ENCODE measurements around the gene WNT4. TPM values are rescaled to one million over a fixed set of nuclear protein-coding genes. Genes with fewer than 3 reads are reported as not detected.

The WNT4 gene
- total and polyA plus RNA-seq, 9 of the 15 experiments (the other 6 are each of a cell fraction or from before 2014, with no cell fraction given), result 0.01 TPM; not detected in 8

DNA sequence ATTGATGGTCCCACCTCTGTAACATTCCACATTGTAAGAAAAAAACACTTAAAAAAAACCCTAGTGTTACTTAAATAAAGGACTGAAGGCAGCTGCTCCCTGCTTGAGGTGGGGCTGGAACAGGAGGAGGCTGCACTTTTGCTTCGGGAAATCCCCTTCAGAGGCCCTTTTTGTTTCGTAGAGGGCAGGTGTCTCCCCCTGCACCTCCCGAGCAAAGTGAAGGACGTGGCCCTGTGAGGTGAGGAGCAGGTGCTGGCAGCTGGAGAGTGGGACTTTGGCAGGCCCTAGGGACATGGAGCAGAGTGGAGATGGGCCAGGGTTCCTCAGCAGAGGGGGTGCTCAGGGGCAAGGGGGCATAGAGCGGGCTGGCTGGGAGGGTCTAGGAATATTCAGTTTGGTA lies 33.4 kb upstream of the WNT4 start:
- BruUV-seq (replicated peaks), result no TSS peak

DNA sequence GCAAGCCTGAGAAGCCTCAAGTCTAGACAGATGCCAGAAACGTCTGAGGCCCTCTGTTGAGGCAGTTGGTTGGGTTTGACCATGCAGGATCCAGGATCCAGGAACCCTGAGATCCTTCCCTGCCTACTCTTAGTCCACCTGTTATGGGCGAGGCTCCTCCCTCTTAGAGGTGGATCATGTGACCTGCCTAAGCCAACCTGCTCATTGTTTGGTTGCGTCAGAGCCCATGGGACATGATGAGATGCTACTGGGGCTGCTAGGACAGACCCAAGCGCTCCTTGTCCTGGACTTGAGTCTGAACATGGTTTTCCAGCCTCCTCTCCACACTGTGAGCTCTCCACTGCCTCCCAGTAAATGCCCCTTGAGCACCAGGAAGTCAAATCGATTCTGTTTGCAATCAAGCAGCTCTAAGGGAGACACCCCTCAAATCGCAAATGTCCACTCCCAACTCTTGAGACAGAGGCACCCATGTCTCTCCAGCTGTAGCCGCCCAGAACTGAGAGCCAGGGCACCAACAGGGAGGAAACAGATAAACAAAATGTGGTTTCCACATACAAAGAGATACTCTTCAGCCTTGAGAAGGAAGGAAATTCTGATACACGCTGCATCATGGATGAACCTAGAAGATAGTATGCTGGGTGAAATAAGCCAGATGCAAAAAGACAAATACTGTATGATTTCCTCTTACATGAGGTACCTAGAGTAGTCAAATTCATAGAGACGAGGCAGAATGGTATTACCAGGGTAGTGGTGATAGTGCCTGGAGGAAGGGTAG lies 31.7 kb upstream of the WNT4 start:
- FAIRE-seq, result peak; percentile 15
- no peak for TF ChIP-seq BHLHE40 (IDR thresholded peaks at IDR 0.05; ENCODE audit: low read length)
- peak; percentile 84 for TF ChIP-seq USF2 (CRISPR knock-in tag; IDR thresholded peaks at IDR 0.05)
- peak; percentile 68 for TF ChIP-seq ATF3 (IDR thresholded peaks at IDR 0.05)
- TF ChIP-seq ATF3 (CRISPR knock-in tag; conservative IDR thresholded peaks at IDR 0.05), result no peak
- TF ChIP-seq CEBPG (CRISPR knock-in tag; IDR thresholded peaks at IDR 0.05), result peak; percentile 81
- peak in 1 of 2 experiments; percentile 53; a peak in 2 of 4 replicates for TF ChIP-seq CEBPG (tag; conservative IDR thresholded peaks at IDR 0.05 in 1 of 2, IDR thresholded peaks at IDR 0.05 in 1 of 2)
- TF ChIP-seq TFE3 (CRISPR knock-in tag; IDR thresholded peaks at IDR 0.05), result peak; percentile 86
- TF ChIP-seq L3MBTL2 (IDR thresholded peaks at IDR 0.05), result 0 out of 2 replicates have a peak, but pooled peaks have one; percentile 25
- TF ChIP-seq ZKSCAN3 (CRISPR knock-in tag; IDR thresholded peaks at IDR 0.05), result no peak

More for the DNA sequence above, 33.4 kb upstream of the WNT4 start:
- H3K4me3 ChIP-seq, result no peak overlapping the region
- peaks cover 3 to 5% of the 10 kb centered on the region in 2 experiments; a peak in 4 of 5 replicates for H3K4me1 ChIP-seq (replicated peaks in 1 of 2; ENCODE audit: control insufficient read depth in 2 of 2, insufficient read depth in 2 of 2, low read length in 2 of 2)
- peaks cover 3 to 18% of the 10 kb centered on the region in 2 experiments; a peak in 4 of 5 replicates for H3K27me3 ChIP-seq (ENCODE audit: control insufficient read depth in 2 of 2, insufficient read depth in 2 of 2, low read length in 2 of 2)
- ATAC-seq (no peak), FAIRE-seq (no peak), DNase-seq (ENCODE audit: extremely low read depth in 1 of 4, low spot score in 3 of 4) (no peak)
- H2AFZ ChIP-seq (ENCODE audit: low read depth, low read length), result no peak overlapping the region
- no peak overlapping the region for H3K4me2 ChIP-seq (ENCODE audit: insufficient read depth, low read length)
- H3K9me1 ChIP-seq (ENCODE audit: control insufficient read depth, insufficient read depth, low read length), result no peaks in the 10 kb centered on the region
- H3K36me3 ChIP-seq (ENCODE audit: control insufficient read depth, insufficient read depth, low read length), result no peaks in the 10 kb centered on the region
- intact Hi-C loops (cut with micrococcal nuclease), result no loop called here
- H3K27ac ChIP-seq (ENCODE audit: extremely low read depth, low read depth, low read length), result no peak overlapping the region
- H3K79me2 ChIP-seq (ENCODE audit: control insufficient read depth, insufficient read depth, low read length), result no peaks in the 10 kb centered on the region
- H3K9me3 ChIP-seq (replicated peaks; ENCODE audit: control insufficient read depth, insufficient read depth, low read depth, low read length), result no peaks in the 10 kb centered on the region
- 6% methylated on average over 5 of the region's 5 CpGs for WGBS (ENCODE audit: insufficient coverage, low coverage, missing lambda C conversion rate)
- in situ Hi-C loops (cut with MboI), result no loop called here
- no peak for TF ChIP-seq NFATC3 (IDR thresholded peaks at IDR 0.05)
- POLR2A ChIA-PET, result interaction anchor here (0.6 kb wide), 1 partner anchor 25 kb away, joined by 3 read pairs; no protein-coding TSS in a partner anchor
- CTCF ChIA-PET (ENCODE audit: low intra/inter-chr PET ratio), result no interaction called here
- H3K9ac ChIP-seq (ENCODE audit: insufficient read depth in 1 of 2, low read depth in 2 of 2, low read length in 2 of 2), result no peak overlapping the region
- no peaks in the 10 kb centered on the region for H4K20me1 ChIP-seq (replicated peaks; ENCODE audit: control insufficient read depth, insufficient read depth, low read length)

More for the DNA sequence above, 31.7 kb upstream of the WNT4 start:
- Histone ChIP-seq H2AFZ (ENCODE audit: low read depth, low read length) (0 out of 2 replicates have a peak overlapping the region, but pooled peaks have one; percentile 47), H3K36me3 (ENCODE audit: control insufficient read depth, insufficient read depth, low read length) (no peaks in the 10 kb centered on the region), H3K79me2 (ENCODE audit: control insufficient read depth, insufficient read depth, low read length) (no peaks in the 10 kb centered on the region), H3K9me3 (replicated peaks; ENCODE audit: control insufficient read depth, insufficient read depth, low read depth, low read length) (no peaks in the 10 kb centered on the region), H3K4me1 (replicated peaks in 1 of 2; ENCODE audit: control insufficient read depth in 2 of 2, insufficient read depth in 2 of 2, low read length in 2 of 2) (peaks cover 3 to 5% of the 10 kb centered on the region in 2 experiments; a peak in 4 of 5 replicates), H3K4me3 (no peak overlapping the region), H4K20me1 (replicated peaks; ENCODE audit: control insufficient read depth, insufficient read depth, low read length) (no peaks in the 10 kb centered on the region), H3K9me1 (ENCODE audit: control insufficient read depth, insufficient read depth, low read length) (no peaks in the 10 kb centered on the region), H3K27ac (ENCODE audit: extremely low read depth, low read depth, low read length) (no peak overlapping the region), H3K4me2 (ENCODE audit: insufficient read depth, low read length) (peak overlapping the region; percentile 35), H3K9ac (ENCODE audit: insufficient read depth in 1 of 2, low read depth in 2 of 2, low read length in 2 of 2) (no peak overlapping the region), H3K27me3 (ENCODE audit: control insufficient read depth in 2 of 2, insufficient read depth in 2 of 2, low read length in 2 of 2) (peaks cover 0 to 18% of the 10 kb centered on the region in 2 experiments; a peak in 3 of 5 replicates)
- peak; percentile 92 for ATAC-seq
- POLR2A ChIA-PET, result interaction anchor here (0.8 to 1.1 kb wide), 3 partner anchors 10 to 122 kb away, joined by 5 read pairs; partner anchors contain the start of gene CDC42
- WGBS (ENCODE audit: insufficient coverage, low coverage, missing lambda C conversion rate), result 17% methylated on average over 9 of the region's 9 CpGs
- in situ Hi-C loops (cut with MboI) (no loop called here), intact Hi-C loops (cut with micrococcal nuclease) (no loop called here)
- CTCF ChIA-PET (ENCODE audit: low intra/inter-chr PET ratio), result no interaction called here
- peak; percentile 40 to 70 (median 55) for DNase-seq (ENCODE audit: extremely low read depth in 1 of 4, low spot score in 3 of 4)
- no TSS peak for BruUV-seq (replicated peaks)
